ENCODE measurements around the gene KCNMB2.
"Not testable (repeated sequence)": the region's sequence is repeated elsewhere in the genome, so short reads cannot be mapped to it uniquely, and the experiment has no call there.

The KCNMB2 gene

GRCh38 chr3:178519701-178520100 lies 16.5 kb upstream of the KCNMB2 start:
- DNase-seq (ENCODE audit: low read depth) = no peak

GRCh38 chr3:178520451-178520850 lies 15.8 kb upstream of the KCNMB2 start:
- no peak for DNase-seq (ENCODE audit: low read depth)

- DNase-seq (ENCODE audit: low read depth) = no peak
Measured at GRCh38 chr3:178522200-178523052, 13.8 kb upstream of the KCNMB2 start.

GRCh38 chr3:178525251-178525650 lies 11.0 kb upstream of the KCNMB2 start:
- no peak for DNase-seq (ENCODE audit: low read depth)

GRCh38 chr3:178526291-178526690 lies 9.9 kb upstream of the KCNMB2 start:
- no peak for DNase-seq (ENCODE audit: low read depth)

- DNase-seq (ENCODE audit: low read depth) = no peak
Measured at GRCh38 chr3:178527981-178528380, 8.3 kb upstream of the KCNMB2 start.

GRCh38 chr3:178529606-178530225 lies 6.5 kb upstream of the KCNMB2 start:
- no peak for DNase-seq (ENCODE audit: low read depth)

GRCh38 chr3:178532476-178532875 lies 3.8 kb upstream of the KCNMB2 start:
- DNase-seq (ENCODE audit: low read depth) = no peak

GRCh38 chr3:178537122-178537705 lies 978 bp downstream of the KCNMB2 start:
- no peak for DNase-seq (ENCODE audit: low read depth)

GRCh38 chr3:178538056-178538455 lies 1.8 kb downstream of the KCNMB2 start:
- DNase-seq (ENCODE audit: low read depth) = no peak

GRCh38 chr3:178540184-178540583 lies 3.9 kb downstream of the KCNMB2 start:
- no peak for DNase-seq (ENCODE audit: low read depth)

GRCh38 chr3:178545337-178545736 lies 9.1 kb downstream of the KCNMB2 start:
- no peak for DNase-seq (ENCODE audit: low read depth)

GRCh38 chr3:178546079-178546478 lies 9.8 kb downstream of the KCNMB2 start:
- no peak for DNase-seq (ENCODE audit: low read depth)

GRCh38 chr3:178549426-178549825 lies 13.2 kb downstream of the KCNMB2 start:
- not testable (repeated sequence) for DNase-seq (ENCODE audit: low read depth)

GRCh38 chr3:178551916-178552321 lies 15.7 kb downstream of the KCNMB2 start:
- no peak for DNase-seq (ENCODE audit: low read depth)

GRCh38 chr3:178558637-178559036 lies 22.4 kb downstream of the KCNMB2 start:
- no peak for DNase-seq (ENCODE audit: low read depth)

GRCh38 chr3:178560759-178561158 lies 24.5 kb downstream of the KCNMB2 start:
- no peak for DNase-seq (ENCODE audit: low read depth)

GRCh38 chr3:178561239-178561638 lies 25.0 kb downstream of the KCNMB2 start:
- no peak for DNase-seq (ENCODE audit: low read depth)

GRCh38 chr3:178562143-178562946 lies 26.1 kb downstream of the KCNMB2 start:
- DNase-seq (ENCODE audit: low read depth) = no peak

- no peak for DNase-seq (ENCODE audit: low read depth)
Measured at GRCh38 chr3:178562947-178563232, 26.7 kb downstream of the KCNMB2 start.

GRCh38 chr3:178567611-178568010 lies 31.4 kb downstream of the KCNMB2 start:
- DNase-seq (ENCODE audit: low read depth) = no peak

GRCh38 chr3:178568155-178568731 lies 32.0 kb downstream of the KCNMB2 start:
- DNase-seq (ENCODE audit: low read depth) = no peak

Data from activated T-cell treated with anti-CD3 and anti-CD28 coated beads for 48 hours (primary cell).